HCT116 (cell line): ENCODE data around the gene GSTO1. TPM values are rescaled to one million over a fixed set of nuclear protein-coding genes. Genes with fewer than 3 reads are reported as not detected.

Experiments
- ATAC-seq: fragments of 200-7000 bp; cut with Tn5 transposase; 2 replicates; pipeline ENCODE4 v1.9.1; 2020; ENCODE audit warnings: mild to moderate bottlenecking, moderate library complexity
- BruUV-seq: library from RNA; stranded (reverse); fragments of 400-500 nt; replicated peaks from 2 replicates; lab custom pipeline; 2021; lab: Mats Ljungman, UMichigan
- CTCF ChIA-PET: fragments of 300-600 bp; sonication (Branson Sonifier 250); formaldehyde crosslinking; loops from one replicate; lab custom pipeline; 2021; ENCODE audit warnings: antibody characterized with exemption; lab: Charles Lee
- POLR2A ChIA-PET: fragments of 300-600, 350-600 bp; sonication (Branson Sonifier 250); formaldehyde crosslinking; loops from one replicate; lab custom pipeline; 2021; ENCODE audit warnings: antibody characterized with exemption; lab: Charles Lee
- RAD21 ChIA-PET, 2 experiments: fragments of 300-600 bp; sonication (Branson Sonifier 250); formaldehyde crosslinking; loops; one replicate each; lab custom pipeline; 2023; ENCODE audit warnings: low total read pairs in 2 of 2; ENCODE audit not compliant: uncharacterized antibody in 2 of 2, unreplicated experiment in 2 of 2, low non-redundant PET in 1 of 2; lab: Charles Lee
- DNase-seq: peaks from one replicate; pipeline ENCODE4 v3.0.0-alpha.2; 2010; ENCODE audit warnings: low read depth, low spot score
- H2AFZ ChIP-seq: fragments of 200-600 bp; shearing (Covaris generic), sonication (generic); 2 replicates; pipeline ENCODE4 v1.6.1; 2017; ENCODE audit warnings: low read depth, mixed run types, mixed read lengths, antibody characterized with exemption, low read length; ENCODE audit not compliant: poor library complexity, severe bottlenecking
- H3K27ac ChIP-seq: 2 replicates; pipeline ENCODE4 v1.5.1; 2012; ENCODE audit warnings: low read depth, low read length
- H3K27me3 ChIP-seq: fragments of 200-600 bp; sonication (generic); 2 replicates; pipeline ENCODE4 v1.6.1; 2016; ENCODE audit warnings: mixed run types, low read length, mixed read lengths; ENCODE audit not compliant: insufficient read depth
- H3K36me3 ChIP-seq, 2 experiments: fragments of 200-500 bp in 1 of 2; fragments of 200-600 bp in 1 of 2; sonication (Bioruptor generic) in 1 of 2; sonication (generic) in 1 of 2; 2 replicates each; pipeline versions ENCODE4 v1.5.1 to v1.6.1; 2014 to 2016; ENCODE audit warnings: low read length in 2 of 2, inconsistent platforms in 1 of 2, mixed read lengths in 1 of 2, mixed run types in 1 of 2; ENCODE audit not compliant: insufficient read depth in 2 of 2, control insufficient read depth in 1 of 2
- H3K4me1 ChIP-seq, 2 experiments: fragments of 200-600 bp in 1 of 2; sonication (generic) in 1 of 2; 2 replicates each; pipeline versions ENCODE4 v1.5.1 to v1.6.1; 2012 to 2017; ENCODE audit warnings: low read length in 2 of 2, inconsistent platforms in 1 of 2, mild to moderate bottlenecking in 1 of 2, mixed read lengths in 1 of 2, mixed run types in 1 of 2, moderate library complexity in 1 of 2; ENCODE audit not compliant: insufficient read depth in 2 of 2, control insufficient read depth in 1 of 2
- H3K4me2 ChIP-seq: fragments of 200-600 bp; sonication (generic); 2 replicates; pipeline ENCODE4 v1.6.1; 2017; ENCODE audit warnings: mixed run types, low read length, mixed read lengths
- H3K4me3 ChIP-seq, 2 experiments: fragments of 200-600 bp in 1 of 2; sonication (generic) in 1 of 2; replicated peaks in 1 of 2; 2 replicates each; pipeline ENCODE4 v1.5.1; 2011 to 2016; ENCODE audit warnings: low read length in 2 of 2, control low read depth in 1 of 2, low read depth in 1 of 2, mild to moderate bottlenecking in 1 of 2, mixed read lengths in 1 of 2, mixed run types in 1 of 2
- H3K79me2 ChIP-seq: fragments of 200-600 bp; sonication (generic); 2 replicates; pipeline ENCODE4 v1.6.1; 2017; ENCODE audit warnings: mild to moderate bottlenecking, mixed run types, low read length, moderate library complexity, mixed read lengths; ENCODE audit not compliant: insufficient read depth
- H3K9ac ChIP-seq: fragments of 200-600 bp; sonication (generic); 2 replicates; pipeline ENCODE4 v1.6.1; 2016; ENCODE audit warnings: low read length, mixed read lengths
- H3K9me2 ChIP-seq: fragments of 200-600 bp; sonication (generic), shearing (Covaris generic); 2 replicates; pipeline ENCODE4 v1.6.1; 2017; ENCODE audit warnings: mixed run types, mild to moderate bottlenecking, moderate library complexity; ENCODE audit not compliant: insufficient read depth
- H3K9me3 ChIP-seq, 2 experiments: fragments of 200-500 bp in 1 of 2; fragments of 200-600 bp in 1 of 2; sonication (Bioruptor generic) in 1 of 2; sonication (generic) in 1 of 2; 2 replicates each; pipeline ENCODE4 v1.6.1; 2014 to 2017; ENCODE audit warnings: low read length in 2 of 2, mixed read lengths in 2 of 2, inconsistent platforms in 1 of 2, low read depth in 1 of 2, mild to moderate bottlenecking in 1 of 2, mixed run types in 1 of 2, moderate library complexity in 1 of 2; ENCODE audit not compliant: control insufficient read depth in 1 of 2, insufficient read depth in 1 of 2
- H4K20me1 ChIP-seq: fragments of 200-600 bp; sonication (generic), shearing (Covaris generic); 2 replicates; pipeline ENCODE4 v1.6.1; 2017; ENCODE audit warnings: mixed run types, mild to moderate bottlenecking, moderate library complexity; ENCODE audit not compliant: insufficient read depth
- CEBPB ChIP-seq: IDR thresholded peaks from 2 replicates; pipeline ENCODE4 v1.6.1; 2012; ENCODE audit warnings: low read depth
- ELF1 ChIP-seq: IDR thresholded peaks from 2 replicates; pipeline ENCODE4 v1.6.1; 2012; ENCODE audit warnings: low read depth, borderline replicate concordance
- FOSL1 ChIP-seq: IDR thresholded peaks from 2 replicates; pipeline ENCODE4 v1.6.1; 2012; ENCODE audit warnings: low read depth
- JUND ChIP-seq: IDR thresholded peaks from 2 replicates; pipeline ENCODE4 v1.6.1; 2012
- MAX ChIP-seq: IDR thresholded peaks from 2 replicates; pipeline ENCODE4 v1.6.1; 2012
- POLR2AphosphoS5 ChIP-seq: IDR thresholded peaks from 2 replicates; pipeline ENCODE4 v1.6.1; 2011; ENCODE audit warnings: mild to moderate bottlenecking, low read depth, low read length, moderate library complexity
- RAD21 ChIP-seq: IDR thresholded peaks from 2 replicates; pipeline ENCODE4 v1.6.1; 2012; ENCODE audit warnings: low read depth, mild to moderate bottlenecking
- SIN3A ChIP-seq: IDR thresholded peaks from 2 replicates; pipeline ENCODE4 v1.6.1; 2012; ENCODE audit warnings: low read depth
- SP1 ChIP-seq: IDR thresholded peaks from 2 replicates; pipeline ENCODE4 v1.6.1; 2012; ENCODE audit warnings: low read depth
- TCF7L2 ChIP-seq: IDR thresholded peaks from 2 replicates; pipeline ENCODE4 v1.7.0; 2011; ENCODE audit warnings: borderline replicate concordance, inconsistent platforms; ENCODE audit not compliant: insufficient read depth, insufficient read length; ENCODE audit errors: extremely low read depth
- intact Hi-C: fragments of 100-400 bp; cut with micrococcal nuclease; formaldehyde crosslinking; loops from 2 replicates; pipeline ENCODE4 v1.10.0; 2022
- total RNA-seq: library from RNA; stranded (reverse); gene quantifications from one replicate; pipeline ENCODE4 v1.2.1, GENCODE V29; 2021; ENCODE audit not compliant: unreplicated experiment
- TF ChIP-seq, protein P1 (sequence below): IDR thresholded peaks from 2 replicates; pipeline ENCODE4 v1.6.1; 2012; ENCODE audit warnings: low read depth
- TF ChIP-seq, protein P2 (sequence below): IDR thresholded peaks from 2 replicates; pipeline ENCODE4 v1.6.1; 2011; ENCODE audit warnings: mild to moderate bottlenecking, low read length, moderate library complexity; ENCODE audit not compliant: insufficient replicate concordance; ENCODE audit errors: extremely low read depth
- TF ChIP-seq, protein P3 (sequence below), 3 experiments: fragments of 200-600 bp in 1 of 3; sonication (generic) in 1 of 3; IDR thresholded peaks in 2 of 3; conservative IDR thresholded peaks in 1 of 3; 2 replicates each; pipeline ENCODE4 v1.5.1; 2012 to 2017; ENCODE audit warnings: low read depth in 2 of 3, low read length in 2 of 3, antibody characterized with exemption in 1 of 3, borderline replicate concordance in 1 of 3, control low read depth in 1 of 3, mild to moderate bottlenecking in 1 of 3, mixed read lengths in 1 of 3, mixed run types in 1 of 3, moderate library complexity in 1 of 3; ENCODE audit not compliant: insufficient read depth in 1 of 3

The GSTO1 gene
- total RNA-seq, 1 experiment from 2014 or later: 179 TPM

DNA sequence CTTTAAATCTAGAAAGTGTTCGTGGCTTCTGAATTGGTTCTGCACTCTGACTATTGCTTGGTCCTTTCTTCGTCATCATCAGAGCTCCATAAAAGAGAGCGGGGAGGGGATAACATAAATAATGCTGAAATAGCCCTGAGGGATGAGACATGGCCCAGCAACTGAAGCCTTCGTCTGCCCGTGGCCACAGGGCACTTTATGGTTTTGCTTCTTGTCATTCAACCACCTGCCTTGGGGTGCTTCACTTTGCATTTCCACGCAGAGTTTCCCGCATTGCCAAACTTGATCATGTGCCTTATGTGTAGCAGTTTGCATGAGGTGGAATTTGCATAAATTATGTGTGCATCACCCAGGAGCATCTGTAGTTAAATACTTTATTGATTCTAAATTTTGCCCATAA lies 30.2 kb downstream of the GSTO1 start:
- H3K27me3 ChIP-seq: no peaks in the 10 kb centered on the region
- no peak overlapping the region for H3K27ac ChIP-seq
- no peak overlapping the region for H3K9ac ChIP-seq
- no peak overlapping the region for H2AFZ ChIP-seq
- CTCF ChIA-PET: interaction anchor here (0.6 to 5.0 kb wide), 3 partner anchors 10 to 62 kb away, joined by 3 to 48 read pairs (median 6); no protein-coding TSS in a partner anchor
- DNase-seq (no peak), ATAC-seq (no peak)
- RAD21 ChIA-PET: no interaction called here
- BruUV-seq: no TSS peak
- no peak overlapping the region for H3K4me3 ChIP-seq
- no peaks in the 10 kb centered on the region for H3K9me3 ChIP-seq
- peaks cover 80% of the 10 kb centered on the region for H3K79me2 ChIP-seq
- TF ChIP-seq SIN3A (no peak), TCF7L2 (no peak), MAX (no peak), SP1 (no peak), RAD21 (no peak), POLR2AphosphoS5 (no peak), JUND (no peak), ELF1 (no peak), CEBPB (no peak), FOSL1 (no peak)
- TF ChIP-seq, protein P1, sequence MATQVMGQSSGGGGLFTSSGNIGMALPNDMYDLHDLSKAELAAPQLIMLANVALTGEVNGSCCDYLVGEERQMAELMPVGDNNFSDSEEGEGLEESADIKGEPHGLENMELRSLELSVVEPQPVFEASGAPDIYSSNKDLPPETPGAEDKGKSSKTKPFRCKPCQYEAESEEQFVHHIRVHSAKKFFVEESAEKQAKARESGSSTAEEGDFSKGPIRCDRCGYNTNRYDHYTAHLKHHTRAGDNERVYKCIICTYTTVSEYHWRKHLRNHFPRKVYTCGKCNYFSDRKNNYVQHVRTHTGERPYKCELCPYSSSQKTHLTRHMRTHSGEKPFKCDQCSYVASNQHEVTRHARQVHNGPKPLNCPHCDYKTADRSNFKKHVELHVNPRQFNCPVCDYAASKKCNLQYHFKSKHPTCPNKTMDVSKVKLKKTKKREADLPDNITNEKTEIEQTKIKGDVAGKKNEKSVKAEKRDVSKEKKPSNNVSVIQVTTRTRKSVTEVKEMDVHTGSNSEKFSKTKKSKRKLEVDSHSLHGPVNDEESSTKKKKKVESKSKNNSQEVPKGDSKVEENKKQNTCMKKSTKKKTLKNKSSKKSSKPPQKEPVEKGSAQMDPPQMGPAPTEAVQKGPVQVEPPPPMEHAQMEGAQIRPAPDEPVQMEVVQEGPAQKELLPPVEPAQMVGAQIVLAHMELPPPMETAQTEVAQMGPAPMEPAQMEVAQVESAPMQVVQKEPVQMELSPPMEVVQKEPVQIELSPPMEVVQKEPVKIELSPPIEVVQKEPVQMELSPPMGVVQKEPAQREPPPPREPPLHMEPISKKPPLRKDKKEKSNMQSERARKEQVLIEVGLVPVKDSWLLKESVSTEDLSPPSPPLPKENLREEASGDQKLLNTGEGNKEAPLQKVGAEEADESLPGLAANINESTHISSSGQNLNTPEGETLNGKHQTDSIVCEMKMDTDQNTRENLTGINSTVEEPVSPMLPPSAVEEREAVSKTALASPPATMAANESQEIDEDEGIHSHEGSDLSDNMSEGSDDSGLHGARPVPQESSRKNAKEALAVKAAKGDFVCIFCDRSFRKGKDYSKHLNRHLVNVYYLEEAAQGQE: no peak
- TF ChIP-seq, protein P2, sequence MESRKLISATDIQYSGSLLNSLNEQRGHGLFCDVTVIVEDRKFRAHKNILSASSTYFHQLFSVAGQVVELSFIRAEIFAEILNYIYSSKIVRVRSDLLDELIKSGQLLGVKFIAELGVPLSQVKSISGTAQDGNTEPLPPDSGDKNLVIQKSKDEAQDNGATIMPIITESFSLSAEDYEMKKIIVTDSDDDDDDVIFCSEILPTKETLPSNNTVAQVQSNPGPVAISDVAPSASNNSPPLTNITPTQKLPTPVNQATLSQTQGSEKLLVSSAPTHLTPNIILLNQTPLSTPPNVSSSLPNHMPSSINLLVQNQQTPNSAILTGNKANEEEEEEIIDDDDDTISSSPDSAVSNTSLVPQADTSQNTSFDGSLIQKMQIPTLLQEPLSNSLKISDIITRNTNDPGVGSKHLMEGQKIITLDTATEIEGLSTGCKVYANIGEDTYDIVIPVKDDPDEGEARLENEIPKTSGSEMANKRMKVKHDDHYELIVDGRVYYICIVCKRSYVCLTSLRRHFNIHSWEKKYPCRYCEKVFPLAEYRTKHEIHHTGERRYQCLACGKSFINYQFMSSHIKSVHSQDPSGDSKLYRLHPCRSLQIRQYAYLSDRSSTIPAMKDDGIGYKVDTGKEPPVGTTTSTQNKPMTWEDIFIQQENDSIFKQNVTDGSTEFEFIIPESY: no peak
- TF ChIP-seq, protein P3, sequence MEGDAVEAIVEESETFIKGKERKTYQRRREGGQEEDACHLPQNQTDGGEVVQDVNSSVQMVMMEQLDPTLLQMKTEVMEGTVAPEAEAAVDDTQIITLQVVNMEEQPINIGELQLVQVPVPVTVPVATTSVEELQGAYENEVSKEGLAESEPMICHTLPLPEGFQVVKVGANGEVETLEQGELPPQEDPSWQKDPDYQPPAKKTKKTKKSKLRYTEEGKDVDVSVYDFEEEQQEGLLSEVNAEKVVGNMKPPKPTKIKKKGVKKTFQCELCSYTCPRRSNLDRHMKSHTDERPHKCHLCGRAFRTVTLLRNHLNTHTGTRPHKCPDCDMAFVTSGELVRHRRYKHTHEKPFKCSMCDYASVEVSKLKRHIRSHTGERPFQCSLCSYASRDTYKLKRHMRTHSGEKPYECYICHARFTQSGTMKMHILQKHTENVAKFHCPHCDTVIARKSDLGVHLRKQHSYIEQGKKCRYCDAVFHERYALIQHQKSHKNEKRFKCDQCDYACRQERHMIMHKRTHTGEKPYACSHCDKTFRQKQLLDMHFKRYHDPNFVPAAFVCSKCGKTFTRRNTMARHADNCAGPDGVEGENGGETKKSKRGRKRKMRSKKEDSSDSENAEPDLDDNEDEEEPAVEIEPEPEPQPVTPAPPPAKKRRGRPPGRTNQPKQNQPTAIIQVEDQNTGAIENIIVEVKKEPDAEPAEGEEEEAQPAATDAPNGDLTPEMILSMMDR (IDR thresholded peaks at IDR 0.05 in 2 of 3, conservative IDR thresholded peaks at IDR 0.05 in 1 of 3; ENCODE audit: borderline replicate concordance in 1 of 3, insufficient read depth in 1 of 3, low read depth in 2 of 3, low read length in 2 of 3): no peak
- POLR2A ChIA-PET: no interaction called here
- H3K36me3 ChIP-seq: peaks cover 27 to 41% of the 10 kb centered on the region in 2 experiments
- peaks cover 8% of the 10 kb centered on the region; the same call in 1 of the 2 replicates for H4K20me1 ChIP-seq
- no peak overlapping the region for H3K4me2 ChIP-seq
- no peaks in the 10 kb centered on the region for H3K9me2 ChIP-seq
- intact Hi-C loops: no loop called here
- H3K4me1 ChIP-seq: no peaks in the 10 kb centered on the region
